Activated T-cell treated with anti-CD3 and anti-CD28 coated beads for 1 hour (primary cell): ENCODE results near the gene LYZL1.
"Not testable (repeated sequence)": the region's sequence is repeated elsewhere in the genome, so short reads cannot be mapped to it uniquely, and the experiment has no call there.

ENCODE experiments used
- DNase-seq: peaks from one replicate; pipeline ENCODE4 v3.0.0-alpha.2; 2020; ENCODE audit warnings: low read depth

Gene LYZL1

GRCh38 chr10:29308142-29308541 is 19.3 kb downstream of the LYZL1 start:
- DNase-seq, result not testable (repeated sequence)

GRCh38 chr10:29309465-29309864 is 20.6 kb downstream of the LYZL1 start:
- no peak for DNase-seq

- not testable (repeated sequence) for DNase-seq
Measured at GRCh38 chr10:29310463-29310862, 21.6 kb downstream of the LYZL1 start.

- DNase-seq, result no peak
Measured at GRCh38 chr10:29313071-29313470, 24.2 kb downstream of the LYZL1 start.

- DNase-seq, result no peak
Measured at GRCh38 chr10:29314726-29315125, 25.9 kb downstream of the LYZL1 start.

GRCh38 chr10:29315814-29316213 is 26.9 kb downstream of the LYZL1 start:
- DNase-seq, result no peak

GRCh38 chr10:29316308-29317026 is 27.6 kb downstream of the LYZL1 start:
- DNase-seq, result no peak

- no peak for DNase-seq
Measured at GRCh38 chr10:29317027-29317420, 28.2 kb downstream of the LYZL1 start.

GRCh38 chr10:29317423-29318021 is 28.7 kb downstream of the LYZL1 start:
- no peak for DNase-seq

- not testable (repeated sequence) for DNase-seq
Measured at GRCh38 chr10:29318141-29319071, 29.5 kb downstream of the LYZL1 start.

GRCh38 chr10:29319205-29319781 is 30.4 kb downstream of the LYZL1 start:
- DNase-seq, result no peak

GRCh38 chr10:29320680-29321121 is 31.8 kb downstream of the LYZL1 start:
- DNase-seq, result not testable (repeated sequence)

- DNase-seq, result no peak
Measured at GRCh38 chr10:29321656-29322055, 32.8 kb downstream of the LYZL1 start.

GRCh38 chr10:29322918-29323317 is 34.0 kb downstream of the LYZL1 start:
- DNase-seq, result no peak

- DNase-seq, result no peak
Measured at GRCh38 chr10:29323367-29323766, 34.5 kb downstream of the LYZL1 start.

GRCh38 chr10:29324220-29324841 is 35.5 kb downstream of the LYZL1 start:
- DNase-seq, result no peak

- DNase-seq, result no peak
Measured at GRCh38 chr10:29326299-29326698, 37.4 kb downstream of the LYZL1 start.

- DNase-seq, result no peak
Measured at GRCh38 chr10:29326886-29327745, 38.2 kb downstream of the LYZL1 start.

- DNase-seq, result no peak
Measured at GRCh38 chr10:29327746-29328102, 38.9 kb downstream of the LYZL1 start.

GRCh38 chr10:29328983-29329382 is 40.1 kb downstream of the LYZL1 start:
- DNase-seq, result no peak

GRCh38 chr10:29329420-29329819 is 40.5 kb downstream of the LYZL1 start:
- DNase-seq, result no peak
